HepG2 (cell line): ENCODE data around the gene TEX9.
"Not testable (repeated sequence)": the region's sequence is repeated elsewhere in the genome, so short reads cannot be mapped to it uniquely, and the experiment has no call there.

Source experiments
- EP300 ChIP-seq, 3 experiments: sonication (generic) in 1 of 3; formaldehyde crosslinking in 1 of 3; IDR thresholded peaks; 2 replicates each; pipeline versions ENCODE4 v1.5.1 to v1.6.1; 2011 to 2020; ENCODE audit warnings: low read depth in 2 of 3, low read length in 2 of 3, borderline replicate concordance in 1 of 3, improper control_type of control experiment in 1 of 3, mild to moderate bottlenecking in 1 of 3, missing genetic modification reagents in 1 of 3, moderate library complexity in 1 of 3
- EZH2 ChIP-seq: conservative IDR thresholded peaks from 2 replicates; pipeline ENCODE4 v1.6.1; 2012; ENCODE audit warnings: mild to moderate bottlenecking, low read depth, low read length, moderate library complexity
- KAT2B ChIP-seq: fragments of 150-350 bp; IDR thresholded peaks from 2 replicates; pipeline ENCODE4 v1.6.1; 2014; ENCODE audit warnings: low read depth, low read length, borderline replicate concordance
- RFX5 ChIP-seq: IDR thresholded peaks from 2 replicates; pipeline ENCODE4 v1.6.1; 2011; ENCODE audit warnings: low read depth, low read length, improper control_type of control experiment
- SRF ChIP-seq: IDR thresholded peaks from 2 replicates; pipeline ENCODE4 v1.6.1; 2011; ENCODE audit warnings: mild to moderate bottlenecking, low read depth, low read length, moderate library complexity
- ZBTB7A ChIP-seq: sonication (generic); formaldehyde crosslinking; IDR thresholded peaks from 2 replicates; pipeline ENCODE4 v1.8.0; 2022; ENCODE audit warnings: mild to moderate bottlenecking, missing genetic modification reagents
- ZNF317 ChIP-seq: sonication (generic); formaldehyde crosslinking; IDR thresholded peaks from 2 replicates; pipeline ENCODE4 v1.5.0; 2020; ENCODE audit warnings: mild to moderate bottlenecking, missing genetic modification reagents
- ZNF75D ChIP-seq: sonication (generic); formaldehyde crosslinking; IDR thresholded peaks from 2 replicates; pipeline ENCODE4 v1.8.1; 2023; ENCODE audit warnings: missing genetic modification reagents, mild to moderate bottlenecking, borderline replicate concordance
- ZNF839 ChIP-seq: sonication (generic); formaldehyde crosslinking; IDR thresholded peaks from 2 replicates; pipeline ENCODE4 v1.4.0; 2020; ENCODE audit warnings: missing genetic modification reagents, mild to moderate bottlenecking, borderline replicate concordance

DNA sequence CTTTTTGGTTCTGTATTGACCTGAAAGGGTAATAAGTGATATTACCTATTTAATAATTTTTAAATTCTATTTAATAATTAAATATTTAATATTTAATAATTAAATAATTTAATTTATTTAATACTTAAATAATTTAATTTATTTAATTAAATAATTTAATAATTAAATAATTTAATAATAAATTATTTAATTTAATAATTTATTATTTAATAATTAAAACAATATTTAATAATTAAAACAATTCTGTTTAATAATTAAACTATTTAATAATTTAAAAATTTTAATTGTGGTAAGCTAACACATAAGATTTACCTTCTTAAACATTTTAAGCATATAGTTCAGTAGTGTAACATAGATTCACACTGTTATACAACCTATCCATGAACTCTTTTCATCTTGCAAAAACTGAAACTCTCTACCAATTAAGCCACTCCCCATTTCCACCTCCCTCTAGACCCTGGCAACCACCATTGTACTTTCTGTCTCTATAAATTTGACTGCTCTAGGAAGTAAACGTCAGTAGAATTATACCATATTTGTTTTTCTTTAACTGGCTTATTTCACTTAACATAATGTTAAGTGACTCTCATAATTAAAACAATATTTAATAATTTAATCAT lies 48.0 kb downstream of the TEX9 start:
- not testable (repeated sequence) for TF ChIP-seq EZH2; ZNF317; ZNF75D (CRISPR knock-in tag); SRF; RFX5; ZNF839 (CRISPR knock-in tag); EP300 (IDR thresholded peaks at IDR 0.05; ENCODE audit: low read depth in 2 of 2, low read length in 2 of 2); EP300 (CRISPR knock-in tag; IDR thresholded peaks at IDR 0.05; ENCODE audit: borderline replicate concordance); KAT2B; ZBTB7A (CRISPR knock-in tag)
